Adrenal gland (tissue), 5 donors: Measurements from ENCODE around the gene MTMR10.

Source experiments
- POLR2A ChIP-seq, 2 donors: fragments of 450-650 bp; IDR thresholded peaks; one replicate each; pipeline ENCODE4 v1.6.1; 2017; ENCODE audit warnings: antibody characterized with exemption in 2 of 2, mild to moderate bottlenecking in 2 of 2, moderate library complexity in 1 of 2
- TF ChIP-seq, protein P1 (sequence below), 6 experiments: fragments of 450-650 bp in 4 of 6; fragments of 200-600 bp in 2 of 6; sonication (generic) in 1 of 6; IDR thresholded peaks; 1 replicate in 5 of 6; 2 replicates in 1 of 6; pipeline versions ENCODE4 v1.5.1 to v1.8.0; 2016 to 2021; ENCODE audit warnings: antibody characterized with exemption in 6 of 6, mild to moderate bottlenecking in 2 of 6, moderate library complexity in 1 of 6
- donor health status: DM: no; HTN: no; CAD: no.

DNA sequence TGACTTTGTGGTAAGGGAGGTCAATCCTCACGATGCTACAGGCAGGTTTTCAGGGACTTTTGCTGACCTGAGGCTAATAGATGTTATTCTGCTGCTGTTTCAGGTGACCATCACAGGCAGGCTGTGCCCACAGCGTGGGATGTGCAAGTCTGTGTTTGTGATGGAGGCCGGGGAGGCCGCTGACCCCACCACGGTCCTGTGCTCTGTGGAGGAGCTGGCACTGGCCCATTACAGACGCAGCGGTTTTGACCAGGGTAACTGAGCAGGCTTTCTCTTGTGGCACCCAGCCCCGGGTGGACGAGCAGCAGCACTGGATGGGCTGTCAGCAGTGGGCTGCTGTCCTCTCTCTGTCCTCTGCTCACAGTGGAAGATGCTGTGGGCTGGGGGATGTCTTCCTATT is 65.7 kb downstream of the MTMR10 start:
- TF ChIP-seq, protein P1, sequence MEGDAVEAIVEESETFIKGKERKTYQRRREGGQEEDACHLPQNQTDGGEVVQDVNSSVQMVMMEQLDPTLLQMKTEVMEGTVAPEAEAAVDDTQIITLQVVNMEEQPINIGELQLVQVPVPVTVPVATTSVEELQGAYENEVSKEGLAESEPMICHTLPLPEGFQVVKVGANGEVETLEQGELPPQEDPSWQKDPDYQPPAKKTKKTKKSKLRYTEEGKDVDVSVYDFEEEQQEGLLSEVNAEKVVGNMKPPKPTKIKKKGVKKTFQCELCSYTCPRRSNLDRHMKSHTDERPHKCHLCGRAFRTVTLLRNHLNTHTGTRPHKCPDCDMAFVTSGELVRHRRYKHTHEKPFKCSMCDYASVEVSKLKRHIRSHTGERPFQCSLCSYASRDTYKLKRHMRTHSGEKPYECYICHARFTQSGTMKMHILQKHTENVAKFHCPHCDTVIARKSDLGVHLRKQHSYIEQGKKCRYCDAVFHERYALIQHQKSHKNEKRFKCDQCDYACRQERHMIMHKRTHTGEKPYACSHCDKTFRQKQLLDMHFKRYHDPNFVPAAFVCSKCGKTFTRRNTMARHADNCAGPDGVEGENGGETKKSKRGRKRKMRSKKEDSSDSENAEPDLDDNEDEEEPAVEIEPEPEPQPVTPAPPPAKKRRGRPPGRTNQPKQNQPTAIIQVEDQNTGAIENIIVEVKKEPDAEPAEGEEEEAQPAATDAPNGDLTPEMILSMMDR (IDR thresholded peaks at IDR 0.05) = no peak
- TF ChIP-seq POLR2A (IDR thresholded peaks at IDR 0.05) = no peak
